Measurements from ENCODE around the gene RAD51B. TPM values are rescaled to one million over a fixed set of nuclear protein-coding genes. Genes with fewer than 3 reads are reported as not detected.

Gene RAD51B
- total RNA-seq, 1 experiment from 2014 or later, result 8.5 TPM

DNA sequence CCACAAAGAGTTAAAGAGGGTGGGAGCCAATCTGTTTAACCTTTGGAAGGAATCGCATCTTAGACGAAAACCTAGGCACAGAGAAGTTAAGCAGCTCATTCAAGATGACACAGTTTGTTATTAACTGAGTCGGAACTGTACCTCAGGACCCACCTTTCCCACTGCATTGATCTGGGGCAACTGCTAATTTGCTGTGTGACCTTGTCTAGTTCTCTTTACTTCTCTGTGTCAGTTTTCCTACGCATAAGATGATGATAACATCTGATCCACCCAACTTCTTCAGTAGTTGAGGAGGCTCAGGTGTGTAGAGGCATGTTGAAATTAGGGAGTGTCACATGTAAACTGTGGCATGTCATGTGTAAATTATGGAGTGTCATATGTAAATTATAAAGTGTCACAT, 787.1 kb downstream of the RAD51B start:
- no peaks in the 10 kb centered on the region for H3K36me3 ChIP-seq (ENCODE audit: control insufficient read depth, insufficient read depth, low read length)
- H3K27ac ChIP-seq (ENCODE audit: low read length), result no peak overlapping the region
- intact Hi-C loops (cut with micrococcal nuclease; ENCODE audit: unreplicated experiment) (no loop called here), in situ Hi-C loops (cut with HindIII; ENCODE audit: low pct_unique_long_range_greater_than_20kb, low sequenced_read_pairs) (no loop called here)
- H3K4me1 ChIP-seq (ENCODE audit: control insufficient read depth, insufficient read depth, low read length), result 0 out of 2 replicates have a peak, but pooled peaks cover 2% of the 10 kb centered on the region
- H3K9me3 ChIP-seq (ENCODE audit: control insufficient read depth, insufficient read depth, low read depth, low read length), result no peaks in the 10 kb centered on the region
- ChIA-PET POLR2A (no interaction called here), CTCF (no interaction called here)
- TF ChIP-seq TCF7L2 (IDR thresholded peaks at IDR 0.05; ENCODE audit: low read depth, low read length) (no peak), POLR2AphosphoS5 (IDR thresholded peaks at IDR 0.05; ENCODE audit: low read depth, low read length) (no peak), REST (IDR thresholded peaks at IDR 0.05; ENCODE audit: insufficient read depth in 1 of 2, low read depth in 2 of 2, low read length in 1 of 2) (no peak), SIN3A (IDR thresholded peaks at IDR 0.05; ENCODE audit: borderline replicate concordance, insufficient read depth, low read depth, low read length) (no peak)
- TF ChIP-seq, protein P1, sequence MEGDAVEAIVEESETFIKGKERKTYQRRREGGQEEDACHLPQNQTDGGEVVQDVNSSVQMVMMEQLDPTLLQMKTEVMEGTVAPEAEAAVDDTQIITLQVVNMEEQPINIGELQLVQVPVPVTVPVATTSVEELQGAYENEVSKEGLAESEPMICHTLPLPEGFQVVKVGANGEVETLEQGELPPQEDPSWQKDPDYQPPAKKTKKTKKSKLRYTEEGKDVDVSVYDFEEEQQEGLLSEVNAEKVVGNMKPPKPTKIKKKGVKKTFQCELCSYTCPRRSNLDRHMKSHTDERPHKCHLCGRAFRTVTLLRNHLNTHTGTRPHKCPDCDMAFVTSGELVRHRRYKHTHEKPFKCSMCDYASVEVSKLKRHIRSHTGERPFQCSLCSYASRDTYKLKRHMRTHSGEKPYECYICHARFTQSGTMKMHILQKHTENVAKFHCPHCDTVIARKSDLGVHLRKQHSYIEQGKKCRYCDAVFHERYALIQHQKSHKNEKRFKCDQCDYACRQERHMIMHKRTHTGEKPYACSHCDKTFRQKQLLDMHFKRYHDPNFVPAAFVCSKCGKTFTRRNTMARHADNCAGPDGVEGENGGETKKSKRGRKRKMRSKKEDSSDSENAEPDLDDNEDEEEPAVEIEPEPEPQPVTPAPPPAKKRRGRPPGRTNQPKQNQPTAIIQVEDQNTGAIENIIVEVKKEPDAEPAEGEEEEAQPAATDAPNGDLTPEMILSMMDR (IDR thresholded peaks at IDR 0.05), result no peak
- BruUV-seq (replicated peaks), result no TSS peak
- H3K27me3 ChIP-seq (ENCODE audit: control insufficient read depth, insufficient read depth, low read length), result no peaks in the 10 kb centered on the region
- no peak for DNase-seq (ENCODE audit: low read depth, low spot score)
- no peak for ATAC-seq
- H3K4me3 ChIP-seq (ENCODE audit: low read depth in 2 of 2, low read length in 2 of 2), result no peak overlapping the region

GRCh38 chr14:68607081-68607866, 787.7 kb downstream of the RAD51B start:
- in situ Hi-C loops (cut with HindIII; ENCODE audit: low pct_unique_long_range_greater_than_20kb, low sequenced_read_pairs), result no loop called here
- ChIA-PET POLR2A (no interaction called here), CTCF (no interaction called here)
- Histone ChIP-seq H3K27me3 (ENCODE audit: control insufficient read depth, insufficient read depth, low read length) (no peaks in the 10 kb centered on the region), H3K27ac (ENCODE audit: low read length) (no peak overlapping the region), H3K4me1 (ENCODE audit: control insufficient read depth, insufficient read depth, low read length) (0 out of 2 replicates have a peak, but pooled peaks cover 2% of the 10 kb centered on the region), H3K9me3 (ENCODE audit: control insufficient read depth, insufficient read depth, low read depth, low read length) (no peaks in the 10 kb centered on the region), H3K36me3 (ENCODE audit: control insufficient read depth, insufficient read depth, low read length) (no peaks in the 10 kb centered on the region), H3K4me3 (ENCODE audit: low read depth in 2 of 2, low read length in 2 of 2) (no peak overlapping the region)
- ATAC-seq, result no peak
- BruUV-seq (replicated peaks), result no TSS peak
- TF ChIP-seq SIN3A (IDR thresholded peaks at IDR 0.05; ENCODE audit: borderline replicate concordance, insufficient read depth, low read depth, low read length) (no peak), TCF7L2 (IDR thresholded peaks at IDR 0.05; ENCODE audit: low read depth, low read length) (no peak), REST (IDR thresholded peaks at IDR 0.05; ENCODE audit: insufficient read depth in 1 of 2, low read depth in 2 of 2, low read length in 1 of 2) (no peak), POLR2AphosphoS5 (IDR thresholded peaks at IDR 0.05; ENCODE audit: low read depth, low read length) (no peak)
- TF ChIP-seq, protein P1 (IDR thresholded peaks at IDR 0.05), result no peak
- DNase-seq (ENCODE audit: low read depth, low spot score), result no peak
- intact Hi-C loops (cut with micrococcal nuclease; ENCODE audit: unreplicated experiment), result no loop called here
